ENCODE measurements around the gene AHCYL1. TPM values are rescaled to one million over a fixed set of nuclear protein-coding genes. Genes with fewer than 3 reads are reported as not detected.

Gene AHCYL1
- polyA plus RNA-seq, 1 experiment, result 133 TPM

- H3K27ac ChIP-seq (ENCODE audit: low read depth, low read length), result no peak overlapping the region
- ChIA-PET POLR2A (interaction anchor here (3.2 kb wide), 1 partner anchor 10 kb away, joined by 13 read pairs; the partner anchor contains the start of gene AHCYL1), CTCF (interaction anchor here (1.4 to 2.8 kb wide), 3 partner anchors 218 to 354 kb away, joined by 3 to 16 read pairs (median 8); no protein-coding TSS in a partner anchor)
- H3K4me3 ChIP-seq (ENCODE audit: low read depth, low read length), result no peak overlapping the region
- no peak for DNase-seq (ENCODE audit: low read depth, low spot score)
- H3K27me3 ChIP-seq (ENCODE audit: control insufficient read depth, insufficient read depth, low read length), result no peaks in the 10 kb centered on the region
- TF ChIP-seq, protein P1, sequence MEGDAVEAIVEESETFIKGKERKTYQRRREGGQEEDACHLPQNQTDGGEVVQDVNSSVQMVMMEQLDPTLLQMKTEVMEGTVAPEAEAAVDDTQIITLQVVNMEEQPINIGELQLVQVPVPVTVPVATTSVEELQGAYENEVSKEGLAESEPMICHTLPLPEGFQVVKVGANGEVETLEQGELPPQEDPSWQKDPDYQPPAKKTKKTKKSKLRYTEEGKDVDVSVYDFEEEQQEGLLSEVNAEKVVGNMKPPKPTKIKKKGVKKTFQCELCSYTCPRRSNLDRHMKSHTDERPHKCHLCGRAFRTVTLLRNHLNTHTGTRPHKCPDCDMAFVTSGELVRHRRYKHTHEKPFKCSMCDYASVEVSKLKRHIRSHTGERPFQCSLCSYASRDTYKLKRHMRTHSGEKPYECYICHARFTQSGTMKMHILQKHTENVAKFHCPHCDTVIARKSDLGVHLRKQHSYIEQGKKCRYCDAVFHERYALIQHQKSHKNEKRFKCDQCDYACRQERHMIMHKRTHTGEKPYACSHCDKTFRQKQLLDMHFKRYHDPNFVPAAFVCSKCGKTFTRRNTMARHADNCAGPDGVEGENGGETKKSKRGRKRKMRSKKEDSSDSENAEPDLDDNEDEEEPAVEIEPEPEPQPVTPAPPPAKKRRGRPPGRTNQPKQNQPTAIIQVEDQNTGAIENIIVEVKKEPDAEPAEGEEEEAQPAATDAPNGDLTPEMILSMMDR (IDR thresholded peaks at IDR 0.05; ENCODE audit: low read depth, low read length), result no peak
- no peaks in the 10 kb centered on the region for H3K9me3 ChIP-seq (ENCODE audit: control insufficient read depth, insufficient read depth, low read length)
Observed at GRCh38 chr1:109994654-109995053, 10.1 kb downstream of the AHCYL1 start.

- CTCF ChIA-PET, result interaction anchor here (1.4 to 4.1 kb wide), 3 partner anchors 11 to 355 kb away, joined by 3 to 26 read pairs (median 8); partner anchors contain the start of gene AHCYL1
- POLR2A ChIA-PET, result interaction anchor here (0.6 to 3.2 kb wide), 2 partner anchors 11 to 713 kb away, joined by 3 to 13 read pairs; partner anchors contain the start of genes AHCYL1 and PSRC1
Observed at GRCh38 chr1:109995536-109995935, 11.0 kb downstream of the AHCYL1 start.

GRCh38 chr1:109996476-109996875, 11.9 kb downstream of the AHCYL1 start:
- TF ChIP-seq, protein P1 (IDR thresholded peaks at IDR 0.05; ENCODE audit: low read depth, low read length), result no peak
- no peak for DNase-seq (ENCODE audit: low read depth, low spot score)
- no peak overlapping the region for H3K27ac ChIP-seq (ENCODE audit: low read depth, low read length)
- ChIA-PET POLR2A (interaction anchor here (1.0 to 1.1 kb wide), 2 partner anchors 12 to 213 kb away, joined by 3 to 4 read pairs; partner anchors contain the start of gene AHCYL1), CTCF (interaction anchor here (1.3 to 4.1 kb wide), 3 partner anchors 12 to 356 kb away, joined by 8 to 26 read pairs (median 12); partner anchors contain the start of gene AHCYL1)
- H3K9me3 ChIP-seq (ENCODE audit: control insufficient read depth, insufficient read depth, low read length), result no peaks in the 10 kb centered on the region
- no peak overlapping the region for H3K4me3 ChIP-seq (ENCODE audit: low read depth, low read length)
- H3K27me3 ChIP-seq (ENCODE audit: control insufficient read depth, insufficient read depth, low read length), result no peaks in the 10 kb centered on the region

More at GRCh38 chr1:109995536-109995935, 11.0 kb downstream of the AHCYL1 start:
- no peaks in the 10 kb centered on the region for H3K9me3 ChIP-seq (ENCODE audit: control insufficient read depth, insufficient read depth, low read length)
- H3K4me3 ChIP-seq (ENCODE audit: low read depth, low read length), result no peak overlapping the region
- no peak overlapping the region for H3K27ac ChIP-seq (ENCODE audit: low read depth, low read length)
- DNase-seq (ENCODE audit: low read depth, low spot score), result no peak
- TF ChIP-seq, protein P1 (IDR thresholded peaks at IDR 0.05; ENCODE audit: low read depth, low read length), result no peak
- H3K27me3 ChIP-seq (ENCODE audit: control insufficient read depth, insufficient read depth, low read length), result no peaks in the 10 kb centered on the region

- TF ChIP-seq, protein P1 (IDR thresholded peaks at IDR 0.05; ENCODE audit: low read depth, low read length), result no peak
- ChIA-PET POLR2A (interaction anchor here (0.5 to 1.2 kb wide), 3 partner anchors 12 to 487 kb away, joined by 3 to 7 read pairs (median 4); partner anchors contain the start of gene AHCYL1), CTCF (interaction anchor here (0.5 to 4.1 kb wide), 8 partner anchors 10 to 357 kb away, joined by 3 to 26 read pairs (median 4); partner anchors contain the start of gene AHCYL1)
- no peaks in the 10 kb centered on the region for H3K9me3 ChIP-seq (ENCODE audit: control insufficient read depth, insufficient read depth, low read length)
- H3K4me3 ChIP-seq (ENCODE audit: low read depth, low read length), result no peak overlapping the region
- H3K27me3 ChIP-seq (ENCODE audit: control insufficient read depth, insufficient read depth, low read length), result no peaks in the 10 kb centered on the region
- no peak for DNase-seq (ENCODE audit: low read depth, low spot score)
- H3K27ac ChIP-seq (ENCODE audit: low read depth, low read length), result no peak overlapping the region
Observed at GRCh38 chr1:109997204-109997866, 12.8 kb downstream of the AHCYL1 start.

- no peak overlapping the region for H3K27ac ChIP-seq (ENCODE audit: low read depth, low read length)
- H3K9me3 ChIP-seq (ENCODE audit: control insufficient read depth, insufficient read depth, low read length), result no peaks in the 10 kb centered on the region
- no peak for DNase-seq (ENCODE audit: low read depth, low spot score)
- no peaks in the 10 kb centered on the region for H3K27me3 ChIP-seq (ENCODE audit: control insufficient read depth, insufficient read depth, low read length)
- ChIA-PET POLR2A (interaction anchor here (1.2 kb wide), 1 partner anchor 13 kb away, joined by 7 read pairs; the partner anchor contains the start of gene AHCYL1), CTCF (interaction anchor here (0.5 to 4.1 kb wide), 8 partner anchors 10 to 358 kb away, joined by 3 to 26 read pairs (median 3); partner anchors contain the start of gene AHCYL1)
- H3K4me3 ChIP-seq (ENCODE audit: low read depth, low read length), result no peak overlapping the region
- TF ChIP-seq, protein P1 (IDR thresholded peaks at IDR 0.05; ENCODE audit: low read depth, low read length), result no peak
Observed at GRCh38 chr1:109997867-109998229, 13.3 kb downstream of the AHCYL1 start.

Data from AG04450 (cell line).